ENCODE data around the gene RRAGD.

GRCh38 chr6:89433252-89434149 is 21.4 kb upstream of the RRAGD start:
- 0 out of 2 replicates have a peak, but pooled peaks have one; percentile 16 for TF ChIP-seq ZNF324 (tag by site-specific recombination; IDR thresholded peaks at IDR 0.05)
- TF ChIP-seq ZNF449 (tag by site-specific recombination; IDR thresholded peaks at IDR 0.05): no peak
- peak; percentile 22 for TF ChIP-seq CTCF (tag by site-specific recombination; IDR thresholded peaks at IDR 0.05)
- no peak for TF ChIP-seq ZNF830 (tag by site-specific recombination; IDR thresholded peaks at IDR 0.05; ENCODE audit: low read depth)
- no peak for TF ChIP-seq ZNF274 (IDR thresholded peaks at IDR 0.05; ENCODE audit: low read length)
- TF ChIP-seq ZNF274 (tag by site-specific recombination; IDR thresholded peaks at IDR 0.05; ENCODE audit: borderline replicate concordance): no peak
- no peak for TF ChIP-seq ZSCAN18 (tag by site-specific recombination; IDR thresholded peaks at IDR 0.05)
